Neural cell (in vitro differentiated cells): ENCODE data around the gene STIM1.

Experiments
- CTCF ChIP-seq: fragments of 450-650 bp; IDR thresholded peaks from 2 replicates; pipeline ENCODE4 v1.5.1; 2014; ENCODE audit warnings: antibody characterized with exemption, mild to moderate bottlenecking, moderate library complexity; ENCODE audit not compliant: poor library complexity, severe bottlenecking
- EP300 ChIP-seq: fragments of 450-650 bp; conservative IDR thresholded peaks from 2 replicates; pipeline ENCODE4 v1.6.1; 2014; ENCODE audit warnings: antibody characterized with exemption, mild to moderate bottlenecking, moderate library complexity; ENCODE audit not compliant: poor library complexity, severe bottlenecking

GRCh38 chr11:4049006-4049405 lies 193.5 kb downstream of the STIM1 start:
- TF ChIP-seq EP300 (no peak), CTCF (no peak)
